ENCODE results near the gene SIK3.
"Not testable (repeated sequence)": the region's sequence is repeated elsewhere in the genome, so short reads cannot be mapped to it uniquely, and the experiment has no call there.

Gene SIK3

GRCh38 chr11:116811194-116811593 lies 287.0 kb downstream of the SIK3 start:
- WGBS: 87% methylated on average over 3 of the region's 3 CpGs
- Histone ChIP-seq H3K27me3 (ENCODE audit: insufficient read depth, low read length) (no peaks in the 10 kb centered on the region), H3K9me3 (ENCODE audit: insufficient read depth, low read depth, low read length) (no peaks in the 10 kb centered on the region), H3K36me3 (ENCODE audit: insufficient read depth, low read length) (no peaks in the 10 kb centered on the region), H3K4me3 (ENCODE audit: low read length) (no peak overlapping the region), H3K9ac (ENCODE audit: low read depth, low read length) (no peak overlapping the region), H3K4me1 (ENCODE audit: insufficient read depth, low read length) (no peaks in the 10 kb centered on the region), H3K27ac (ENCODE audit: low read depth, low read length) (no peak overlapping the region)

- WGBS: 88% methylated on average over 13 of the region's 14 CpGs
- H3K36me3 ChIP-seq (ENCODE audit: insufficient read depth, low read length): no peaks in the 10 kb centered on the region
- no peaks in the 10 kb centered on the region for H3K9me3 ChIP-seq (ENCODE audit: insufficient read depth, low read depth, low read length)
- H3K27ac ChIP-seq (ENCODE audit: low read depth, low read length): no peak overlapping the region
- no peak overlapping the region for H3K9ac ChIP-seq (ENCODE audit: low read depth, low read length)
- no peak overlapping the region for H3K4me3 ChIP-seq (ENCODE audit: low read length)
- H3K27me3 ChIP-seq (ENCODE audit: insufficient read depth, low read length): no peaks in the 10 kb centered on the region
- H3K4me1 ChIP-seq (ENCODE audit: insufficient read depth, low read length): no peaks in the 10 kb centered on the region
These were observed 289.7 kb downstream of the SIK3 start for GRCh38 chr11:116808262-116809175.

DNA sequence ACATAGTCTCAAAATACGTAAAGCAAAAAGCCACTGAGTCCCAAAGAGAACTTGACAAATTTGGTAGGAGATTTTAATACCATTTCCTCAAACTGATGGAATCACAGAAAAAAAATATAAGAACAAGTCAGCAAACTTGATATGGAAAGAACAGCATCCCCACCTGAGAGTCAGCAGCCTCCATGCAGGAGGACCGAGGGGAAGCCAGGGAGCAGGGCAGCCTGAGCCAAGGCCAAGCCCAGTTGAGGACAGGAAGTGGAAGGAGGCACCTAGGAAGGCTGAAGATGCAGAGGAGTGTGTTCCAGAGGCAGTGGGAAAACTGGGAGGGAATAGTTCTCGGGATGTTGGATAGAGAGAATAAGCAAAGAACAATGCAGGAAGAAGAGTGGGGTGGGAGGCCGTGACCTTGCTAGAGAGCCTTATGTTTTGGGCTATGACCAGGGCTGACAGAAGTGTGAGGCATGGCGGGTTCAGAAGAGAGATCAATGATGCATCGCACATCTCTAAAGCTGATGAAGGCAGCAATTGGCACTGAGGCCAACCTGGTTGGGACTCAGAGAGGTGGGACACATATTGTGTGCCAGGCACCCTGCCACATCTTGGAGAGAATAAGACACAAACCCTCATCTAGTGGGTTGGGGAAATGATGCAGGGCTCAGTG lies 290.5 kb downstream of the SIK3 start:
- Histone ChIP-seq H3K27me3 (ENCODE audit: insufficient read depth, low read length) (no peaks in the 10 kb centered on the region), H3K4me3 (ENCODE audit: low read length) (no peak overlapping the region), H3K27ac (ENCODE audit: low read depth, low read length) (no peak overlapping the region), H3K9me3 (ENCODE audit: insufficient read depth, low read depth, low read length) (no peaks in the 10 kb centered on the region), H3K9ac (ENCODE audit: low read depth, low read length) (no peak overlapping the region), H3K4me1 (ENCODE audit: insufficient read depth, low read length) (no peaks in the 10 kb centered on the region), H3K36me3 (ENCODE audit: insufficient read depth, low read length) (no peaks in the 10 kb centered on the region)
- 86% methylated on average over 6 of the region's 6 CpGs for WGBS

- Histone ChIP-seq H3K9me3 (ENCODE audit: insufficient read depth, low read depth, low read length) (no peaks in the 10 kb centered on the region), H3K9ac (ENCODE audit: low read depth, low read length) (no peak overlapping the region), H3K4me1 (ENCODE audit: insufficient read depth, low read length) (no peaks in the 10 kb centered on the region), H3K27ac (ENCODE audit: low read depth, low read length) (no peak overlapping the region), H3K36me3 (ENCODE audit: insufficient read depth, low read length) (no peaks in the 10 kb centered on the region), H3K4me3 (ENCODE audit: low read length) (no peak overlapping the region), H3K27me3 (ENCODE audit: insufficient read depth, low read length) (no peaks in the 10 kb centered on the region)
- 82% methylated on average over 3 of the region's 3 CpGs for WGBS
These were observed 294.2 kb downstream of the SIK3 start for GRCh38 chr11:116804001-116804400.

DNA sequence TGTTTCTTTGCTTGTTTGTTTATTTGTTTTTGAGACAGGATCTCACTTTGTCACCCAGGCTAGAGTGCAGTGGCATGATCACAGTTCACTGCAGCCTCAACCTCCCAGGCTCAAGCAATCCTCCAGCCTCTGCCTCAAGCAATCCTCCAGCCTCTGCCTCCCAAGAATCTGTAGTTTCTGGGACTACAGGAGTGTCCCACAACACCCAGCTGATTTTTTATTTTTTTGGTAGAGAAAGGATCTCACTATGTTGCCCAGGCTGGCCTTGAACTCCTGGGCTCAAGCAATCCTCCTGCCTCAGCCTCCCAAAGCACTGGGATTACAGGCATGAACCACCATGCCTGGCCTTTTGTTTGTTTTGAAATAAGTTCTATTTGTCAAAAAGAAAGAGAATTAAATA lies 296.6 kb downstream of the SIK3 start:
- not testable (repeated sequence) for H3K9me3 ChIP-seq (ENCODE audit: insufficient read depth, low read depth, low read length); H3K36me3 ChIP-seq (ENCODE audit: insufficient read depth, low read length); H3K4me1 ChIP-seq (ENCODE audit: insufficient read depth, low read length); H3K9ac ChIP-seq (ENCODE audit: low read depth, low read length); H3K27me3 ChIP-seq (ENCODE audit: insufficient read depth, low read length); H3K4me3 ChIP-seq (ENCODE audit: low read length); H3K27ac ChIP-seq (ENCODE audit: low read depth, low read length)

GRCh38 chr11:116800610-116801009 lies 297.6 kb downstream of the SIK3 start:
- Histone ChIP-seq H3K4me1 (ENCODE audit: insufficient read depth, low read length) (no peaks in the 10 kb centered on the region), H3K4me3 (ENCODE audit: low read length) (no peak overlapping the region), H3K9me3 (ENCODE audit: insufficient read depth, low read depth, low read length) (no peaks in the 10 kb centered on the region), H3K9ac (ENCODE audit: low read depth, low read length) (no peak overlapping the region), H3K36me3 (ENCODE audit: insufficient read depth, low read length) (no peaks in the 10 kb centered on the region), H3K27ac (ENCODE audit: low read depth, low read length) (no peak overlapping the region), H3K27me3 (ENCODE audit: insufficient read depth, low read length) (no peaks in the 10 kb centered on the region)
- WGBS: 91% methylated on average over 2 of the region's 2 CpGs

DNA sequence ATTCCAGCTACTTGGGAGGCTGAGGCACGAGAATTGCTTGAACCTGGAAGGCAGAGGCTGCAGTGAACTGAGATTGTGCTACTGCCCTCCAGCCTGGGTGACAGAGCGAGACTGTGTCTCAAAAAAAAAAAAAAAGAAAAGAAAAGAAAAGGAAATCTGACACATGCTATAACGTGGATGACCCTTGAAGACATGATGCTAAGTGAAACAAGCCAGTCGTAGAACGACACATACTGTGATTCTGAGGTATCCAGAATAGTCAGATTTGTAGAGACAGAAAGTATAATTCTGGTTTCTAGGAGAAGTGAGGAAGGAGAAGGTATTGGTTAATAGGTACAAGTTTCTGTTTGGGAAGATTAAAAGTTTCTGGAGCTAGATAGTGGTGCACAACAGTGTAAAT lies 299.9 kb downstream of the SIK3 start:
- H3K27ac ChIP-seq (ENCODE audit: low read depth, low read length): no peak overlapping the region
- 90% methylated on average over 5 of the region's 5 CpGs for WGBS

DNA sequence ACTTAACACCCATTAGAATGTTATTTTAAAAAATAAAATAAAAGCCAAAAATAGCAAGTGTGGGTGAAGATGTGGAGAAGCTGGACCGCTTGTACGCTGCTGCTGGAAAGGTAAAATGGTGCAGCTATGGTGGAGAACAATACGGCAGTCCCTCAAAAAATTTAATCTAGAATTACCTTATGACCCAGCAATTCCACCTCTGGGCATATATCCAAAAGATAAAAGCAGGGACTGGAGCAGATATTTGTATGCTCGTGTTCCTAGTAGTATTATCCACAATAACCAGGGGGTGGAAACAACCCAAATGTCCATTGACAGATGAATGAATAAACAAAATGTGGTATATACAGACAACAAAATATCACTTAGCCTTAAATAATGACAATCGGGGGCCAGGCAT lies 300.4 kb downstream of the SIK3 start:
- Histone ChIP-seq H3K9ac (ENCODE audit: low read depth, low read length) (no peak overlapping the region), H3K27ac (ENCODE audit: low read depth, low read length) (no peak overlapping the region), H3K4me3 (ENCODE audit: low read length) (no peak overlapping the region), H3K36me3 (ENCODE audit: insufficient read depth, low read length) (no peaks in the 10 kb centered on the region), H3K27me3 (ENCODE audit: insufficient read depth, low read length) (no peaks in the 10 kb centered on the region), H3K4me1 (ENCODE audit: insufficient read depth, low read length) (no peaks in the 10 kb centered on the region; the same call in 1 of the 2 replicates), H3K9me3 (ENCODE audit: insufficient read depth, low read depth, low read length) (no peaks in the 10 kb centered on the region)
- WGBS: 94% methylated on average over 5 of the region's 5 CpGs

More for the DNA sequence above, 299.9 kb downstream of the SIK3 start:
- no peak overlapping the region for H3K9ac ChIP-seq (ENCODE audit: low read depth, low read length)
- H3K9me3 ChIP-seq (ENCODE audit: insufficient read depth, low read depth, low read length): no peaks in the 10 kb centered on the region
- H3K36me3 ChIP-seq (ENCODE audit: insufficient read depth, low read length): no peaks in the 10 kb centered on the region
- H3K4me1 ChIP-seq (ENCODE audit: insufficient read depth, low read length): no peaks in the 10 kb centered on the region
- H3K27me3 ChIP-seq (ENCODE audit: insufficient read depth, low read length): no peaks in the 10 kb centered on the region
- H3K4me3 ChIP-seq (ENCODE audit: low read length): no peak overlapping the region

GRCh38 chr11:116796548-116796947 lies 301.7 kb downstream of the SIK3 start:
- no peak overlapping the region for H3K27ac ChIP-seq (ENCODE audit: low read depth, low read length)
- H3K9ac ChIP-seq (ENCODE audit: low read depth, low read length): no peak overlapping the region
- H3K4me3 ChIP-seq (ENCODE audit: low read length): no peak overlapping the region
- peaks cover 2% of the 10 kb centered on the region for H3K4me1 ChIP-seq (ENCODE audit: insufficient read depth, low read length)
- no peaks in the 10 kb centered on the region for H3K9me3 ChIP-seq (ENCODE audit: insufficient read depth, low read depth, low read length)
- no peaks in the 10 kb centered on the region for H3K27me3 ChIP-seq (ENCODE audit: insufficient read depth, low read length)
- no peaks in the 10 kb centered on the region for H3K36me3 ChIP-seq (ENCODE audit: insufficient read depth, low read length)
- 100% methylated on average over 1 of the region's 1 CpG for WGBS

GRCh38 chr11:116794851-116795250 lies 303.4 kb downstream of the SIK3 start:
- Histone ChIP-seq H3K9me3 (ENCODE audit: insufficient read depth, low read depth, low read length) (no peaks in the 10 kb centered on the region), H3K27me3 (ENCODE audit: insufficient read depth, low read length) (peaks cover 12% of the 10 kb centered on the region; the same call in 1 of the 2 replicates), H3K4me3 (ENCODE audit: low read length) (no peak overlapping the region), H3K9ac (ENCODE audit: low read depth, low read length) (no peak overlapping the region), H3K27ac (ENCODE audit: low read depth, low read length) (no peak overlapping the region), H3K4me1 (ENCODE audit: insufficient read depth, low read length) (peaks cover 4% of the 10 kb centered on the region), H3K36me3 (ENCODE audit: insufficient read depth, low read length) (no peaks in the 10 kb centered on the region)
- WGBS: 90% methylated on average over 2 of the region's 2 CpGs

DNA sequence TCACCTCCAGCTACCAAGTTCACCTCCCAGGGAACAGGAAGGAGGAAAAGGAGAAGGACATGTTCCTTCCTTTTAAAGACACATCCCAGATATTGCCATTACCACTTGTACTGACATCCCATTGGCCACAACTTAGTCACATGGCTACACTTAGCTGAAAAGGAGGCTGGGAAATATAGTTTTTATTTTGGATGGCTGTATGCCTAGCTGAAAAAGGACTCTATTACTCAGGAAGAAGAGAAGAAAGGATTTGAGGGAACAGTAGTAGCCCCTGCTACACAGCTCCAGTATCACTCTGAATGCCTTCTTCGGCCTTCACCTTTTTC lies 304.5 kb downstream of the SIK3 start:
- 94% methylated on average over 1 of the region's 1 CpG for WGBS
- H3K27ac ChIP-seq (ENCODE audit: low read depth, low read length): no peak overlapping the region
- H3K9me3 ChIP-seq (ENCODE audit: insufficient read depth, low read depth, low read length): no peaks in the 10 kb centered on the region
- peaks cover 4% of the 10 kb centered on the region for H3K4me1 ChIP-seq (ENCODE audit: insufficient read depth, low read length)
- peaks cover 18% of the 10 kb centered on the region; the same call in 1 of the 2 replicates for H3K27me3 ChIP-seq (ENCODE audit: insufficient read depth, low read length)
- H3K4me3 ChIP-seq (ENCODE audit: low read length): no peak overlapping the region
- H3K9ac ChIP-seq (ENCODE audit: low read depth, low read length): no peak overlapping the region
- no peaks in the 10 kb centered on the region for H3K36me3 ChIP-seq (ENCODE audit: insufficient read depth, low read length)
